Type B pancreatic cell (in vitro differentiated cells): Measurements from ENCODE around the gene RAP1GAP. TPM values are rescaled to one million over a fixed set of nuclear protein-coding genes. Genes with fewer than 3 reads are reported as not detected.
A peak's percentile ranks its signal among the peaks of the same experiment; 100 is the strongest.

Experiments used
- DNase-seq: peaks from one replicate; pipeline ENCODE4 v3.0.0; 2021; ENCODE audit warnings: mixed read lengths; ENCODE audit not compliant: unreplicated experiment; ENCODE audit errors: extremely low spot score
- H3K27ac Mint-ChIP-seq: 2 replicates; pipeline ENCODE4 v1.8.0; 2021; ENCODE audit warnings: mild to moderate bottlenecking, mixed read lengths
- H3K27me3 Mint-ChIP-seq: 2 replicates; pipeline ENCODE4 v1.8.0; 2021; ENCODE audit warnings: mixed read lengths
- H3K36me3 Mint-ChIP-seq: 2 replicates; pipeline ENCODE4 v1.8.0; 2021; ENCODE audit warnings: mixed read lengths
- H3K4me1 Mint-ChIP-seq: one replicate; pipeline ENCODE4 v1.8.0; 2021; ENCODE audit warnings: mixed read lengths; ENCODE audit not compliant: unreplicated experiment
- H3K4me3 Mint-ChIP-seq: 2 replicates; pipeline ENCODE4 v1.8.0; 2021; ENCODE audit warnings: mild to moderate bottlenecking, mixed read lengths
- H3K9me3 Mint-ChIP-seq: 2 replicates; pipeline ENCODE4 v1.8.0; 2021; ENCODE audit warnings: mixed read lengths
- total RNA-seq: library from RNA; stranded (reverse); gene quantifications from 2 replicates; pipeline ENCODE4 v1.2.1, GENCODE V29; 2021; ENCODE audit warnings: low replicate concordance
- TF ChIP-seq, protein P1 (sequence below): fragments of 200-600 bp; sonication (generic); conservative IDR thresholded peaks from 2 replicates; pipeline ENCODE4 v1.5.0; 2021; ENCODE audit warnings: antibody characterized with exemption, mild to moderate bottlenecking

Gene RAP1GAP
- total RNA-seq, 1 donor from 2014 or later, result 18.5 TPM

DNA sequence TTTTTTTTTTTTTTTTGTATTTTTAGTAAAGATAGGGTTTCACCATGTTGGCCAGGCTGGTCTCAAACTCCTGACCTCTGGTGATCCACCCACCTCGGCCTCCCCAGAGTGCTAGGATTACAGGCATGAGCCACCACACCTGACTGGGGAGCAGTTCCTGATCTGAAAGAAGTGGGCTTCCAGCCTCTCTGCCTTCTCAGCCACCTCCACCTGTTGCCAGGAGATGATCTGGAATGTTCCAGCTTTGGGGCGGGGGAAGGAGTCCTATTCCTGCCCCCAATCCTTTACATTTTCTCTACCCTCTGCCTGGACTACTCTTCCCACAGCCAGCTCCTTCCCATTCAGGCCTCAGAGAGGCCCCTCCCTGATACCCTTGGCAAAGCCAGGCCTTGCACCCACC, 28.1 kb downstream of the RAP1GAP start:
- Mint-ChIP-seq H3K36me3 (no peaks in the 10 kb centered on the region), H3K9me3 (no peaks in the 10 kb centered on the region), H3K4me3 (no peak overlapping the region), H3K27me3 (peaks cover 3% of the 10 kb centered on the region), H3K27ac (no peak overlapping the region), H3K4me1 (peaks cover 17% of the 10 kb centered on the region)
- TF ChIP-seq, protein P1, sequence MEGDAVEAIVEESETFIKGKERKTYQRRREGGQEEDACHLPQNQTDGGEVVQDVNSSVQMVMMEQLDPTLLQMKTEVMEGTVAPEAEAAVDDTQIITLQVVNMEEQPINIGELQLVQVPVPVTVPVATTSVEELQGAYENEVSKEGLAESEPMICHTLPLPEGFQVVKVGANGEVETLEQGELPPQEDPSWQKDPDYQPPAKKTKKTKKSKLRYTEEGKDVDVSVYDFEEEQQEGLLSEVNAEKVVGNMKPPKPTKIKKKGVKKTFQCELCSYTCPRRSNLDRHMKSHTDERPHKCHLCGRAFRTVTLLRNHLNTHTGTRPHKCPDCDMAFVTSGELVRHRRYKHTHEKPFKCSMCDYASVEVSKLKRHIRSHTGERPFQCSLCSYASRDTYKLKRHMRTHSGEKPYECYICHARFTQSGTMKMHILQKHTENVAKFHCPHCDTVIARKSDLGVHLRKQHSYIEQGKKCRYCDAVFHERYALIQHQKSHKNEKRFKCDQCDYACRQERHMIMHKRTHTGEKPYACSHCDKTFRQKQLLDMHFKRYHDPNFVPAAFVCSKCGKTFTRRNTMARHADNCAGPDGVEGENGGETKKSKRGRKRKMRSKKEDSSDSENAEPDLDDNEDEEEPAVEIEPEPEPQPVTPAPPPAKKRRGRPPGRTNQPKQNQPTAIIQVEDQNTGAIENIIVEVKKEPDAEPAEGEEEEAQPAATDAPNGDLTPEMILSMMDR, result no peak
- no peak for DNase-seq

DNA sequence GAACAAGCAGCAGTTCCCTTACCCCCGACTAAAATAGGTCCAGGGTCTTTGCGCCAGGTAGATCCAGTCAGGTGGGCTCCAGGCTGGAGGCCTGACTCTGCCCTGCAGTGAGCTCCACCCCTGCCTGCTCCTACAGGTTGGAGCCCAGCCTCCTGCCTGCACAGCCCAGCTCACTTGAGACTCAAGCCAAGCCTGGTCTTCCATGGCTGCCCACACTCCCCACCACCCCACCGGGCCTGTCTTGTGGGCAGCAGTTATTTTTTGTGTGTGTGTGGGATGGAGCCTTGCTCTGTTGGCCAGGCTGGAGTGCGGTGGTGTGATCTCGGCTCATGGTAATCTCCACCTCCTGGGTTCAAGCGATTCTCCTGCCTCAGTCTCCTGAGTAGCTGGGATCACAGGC, 28.5 kb downstream of the RAP1GAP start:
- Mint-ChIP-seq H3K9me3 (no peaks in the 10 kb centered on the region), H3K27me3 (peaks cover 3% of the 10 kb centered on the region), H3K36me3 (no peaks in the 10 kb centered on the region), H3K4me1 (peaks cover 17% of the 10 kb centered on the region), H3K4me3 (no peak overlapping the region), H3K27ac (no peak overlapping the region)
- TF ChIP-seq, protein P1, result no peak
- no peak for DNase-seq

DNA sequence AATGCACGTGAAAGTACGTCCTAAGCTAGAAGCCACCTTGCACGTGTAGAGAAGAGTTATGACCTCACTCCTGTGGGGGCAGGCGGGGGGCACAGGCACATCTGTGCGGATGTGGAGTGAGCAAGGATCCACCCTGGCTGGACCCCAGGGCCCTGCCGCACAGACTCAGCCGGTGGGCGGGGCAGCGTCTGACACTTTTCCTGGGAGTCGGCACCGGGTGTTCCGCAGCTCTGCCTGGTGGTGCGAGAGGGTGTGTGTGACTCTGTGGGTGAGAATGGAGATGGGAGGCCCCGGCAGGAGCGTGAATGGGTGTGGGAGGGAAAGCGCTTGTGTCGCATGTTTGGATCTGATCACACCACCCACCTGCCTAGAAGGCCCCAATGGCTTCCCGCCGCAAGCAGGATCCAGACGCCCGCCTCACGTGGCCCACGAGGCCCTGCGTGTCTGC, 29.5 kb downstream of the RAP1GAP start:
- Mint-ChIP-seq H3K9me3 (no peaks in the 10 kb centered on the region), H3K4me3 (no peak overlapping the region), H3K27me3 (peaks cover 6% of the 10 kb centered on the region), H3K27ac (no peak overlapping the region), H3K4me1 (peaks cover 24% of the 10 kb centered on the region), H3K36me3 (no peaks in the 10 kb centered on the region)
- TF ChIP-seq, protein P1, result no peak
- DNase-seq, result no peak

DNA sequence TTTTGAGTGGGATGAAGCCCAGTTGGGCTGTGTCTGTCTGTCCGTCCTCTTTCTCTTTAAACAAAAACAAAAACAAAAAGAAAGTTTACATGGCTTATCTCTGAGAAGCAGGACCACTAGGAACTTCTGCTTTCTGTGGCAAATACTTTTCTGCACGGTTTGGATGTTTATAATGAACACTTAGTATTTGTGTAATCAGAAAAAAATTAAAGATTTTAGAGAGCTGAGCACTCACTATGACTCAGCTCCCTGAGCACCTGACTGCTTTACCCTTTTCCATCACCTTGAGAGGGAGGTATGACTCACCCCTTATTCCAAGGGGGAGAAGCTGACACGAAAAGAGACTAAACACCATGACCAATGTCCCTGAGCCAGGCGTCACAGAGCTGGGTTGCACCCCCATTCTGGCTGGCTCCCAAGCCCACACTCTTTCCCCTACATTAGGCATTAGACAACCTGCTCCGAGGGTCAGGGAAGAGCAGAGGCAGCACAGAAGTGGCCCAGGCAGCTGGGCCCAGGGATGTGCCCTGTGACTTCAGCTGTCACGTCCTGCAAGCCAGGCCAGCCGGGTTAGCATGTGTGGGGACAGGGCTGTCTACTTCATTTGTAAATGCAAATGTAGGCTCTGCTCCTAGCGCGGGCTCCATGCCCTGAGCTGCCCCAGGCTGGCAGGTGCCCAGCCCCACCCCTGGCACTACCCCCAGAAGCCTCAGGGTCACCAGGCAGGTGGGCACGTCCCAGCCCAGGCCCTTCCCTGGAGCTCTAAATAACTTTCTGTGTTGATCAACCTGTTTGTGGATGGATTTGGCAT, 30.4 kb downstream of the RAP1GAP start:
- H3K9me3 Mint-ChIP-seq, result no peaks in the 10 kb centered on the region
- H3K27me3 Mint-ChIP-seq, result peaks cover 6% of the 10 kb centered on the region
- peak overlapping the region; percentile 91 for H3K27ac Mint-ChIP-seq
- H3K4me1 Mint-ChIP-seq, result peaks cover 24% of the 10 kb centered on the region
- TF ChIP-seq, protein P1, result no peak
- no peak overlapping the region for H3K4me3 Mint-ChIP-seq
- DNase-seq, result no peak
- H3K36me3 Mint-ChIP-seq, result no peaks in the 10 kb centered on the region

DNA sequence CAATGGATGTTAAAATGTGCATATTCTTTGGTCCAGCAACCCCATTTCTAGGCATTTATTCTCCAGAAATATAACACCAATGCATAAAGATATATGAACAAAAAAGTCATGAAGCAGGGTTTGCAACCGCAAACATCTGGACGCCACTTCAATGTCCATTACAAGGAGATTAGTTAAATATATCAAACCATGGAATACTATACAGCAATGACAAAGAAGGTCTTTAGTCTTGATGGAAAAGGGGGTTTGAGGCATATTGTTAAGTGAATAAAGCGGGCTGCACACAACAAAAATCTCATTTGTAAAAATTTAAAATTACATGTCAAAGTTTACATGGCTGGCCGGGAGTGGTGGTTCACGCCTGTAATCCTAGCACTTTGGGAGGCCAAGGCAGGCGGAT, 31.6 kb downstream of the RAP1GAP start:
- Mint-ChIP-seq H3K27ac (no peak overlapping the region), H3K4me1 (peaks cover 24% of the 10 kb centered on the region), H3K4me3 (no peak overlapping the region), H3K9me3 (no peaks in the 10 kb centered on the region), H3K36me3 (no peaks in the 10 kb centered on the region), H3K27me3 (peaks cover 3% of the 10 kb centered on the region)
- DNase-seq, result no peak
- TF ChIP-seq, protein P1, result no peak
